Activated T-helper 17 cell treated with anti-CD3 and anti-CD28 coated beads, Interleukin-2, amount 50 U/mL, for 72 hours (primary cell): ENCODE measurements around the gene SLC16A4. TPM values are rescaled to one million over a fixed set of nuclear protein-coding genes. Genes with fewer than 3 reads are reported as not detected.

ENCODE experiments used
- ATAC-seq: fragments of 150-1000 bp; cut with Tn5 transposase; replicated peaks from 2 replicates; pipeline ENCODE4 v1.10.0; 2021; ENCODE audit warnings: mild to moderate bottlenecking, moderate library complexity
- H3K27ac Mint-ChIP-seq: one replicate; pipeline ENCODE4 v1.8.0; 2022; ENCODE audit warnings: mixed read lengths
- H3K27me3 Mint-ChIP-seq: one replicate; pipeline ENCODE4 v1.8.0; 2022; ENCODE audit warnings: mixed read lengths
- H3K36me3 Mint-ChIP-seq: one replicate; pipeline ENCODE4 v1.8.0; 2022; ENCODE audit warnings: low read depth, mild to moderate bottlenecking, mixed read lengths
- H3K4me1 Mint-ChIP-seq: one replicate; pipeline ENCODE4 v1.8.0; 2022; ENCODE audit warnings: mixed read lengths
- H3K4me3 Mint-ChIP-seq: one replicate; pipeline ENCODE4 v1.8.0; 2022; ENCODE audit warnings: mild to moderate bottlenecking, mixed read lengths
- H3K9me3 Mint-ChIP-seq: one replicate; pipeline ENCODE4 v1.8.0; 2022; ENCODE audit warnings: mixed read lengths
- total RNA-seq, 2 donors: library from RNA; stranded (reverse); gene quantifications; one replicate each; pipeline ENCODE4 v1.2.3, GENCODE V29; 2022

Gene SLC16A4
- total RNA-seq, 2 donors from 2014 or later, result 0.19 to 0.58 TPM

DNA sequence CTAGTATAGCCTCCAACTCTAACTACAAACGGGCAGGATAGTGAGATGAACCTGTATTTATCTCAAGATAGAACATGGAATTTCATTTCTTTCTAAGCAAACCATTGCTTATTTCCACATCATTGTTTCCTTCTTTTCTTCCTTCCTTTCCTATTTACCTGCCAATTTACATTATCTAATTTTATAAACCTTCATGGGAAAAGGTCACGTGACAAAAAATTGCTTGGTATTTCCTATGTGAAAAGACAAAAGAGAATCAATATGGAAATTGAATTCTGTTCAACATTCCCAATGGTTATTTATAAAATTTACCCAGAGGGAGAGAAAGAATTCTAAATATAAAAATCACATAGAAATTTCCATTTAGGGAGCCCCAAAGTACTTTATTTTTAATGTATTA lies 74.1 kb downstream of the SLC16A4 start:
- no peak overlapping the region for H3K27ac Mint-ChIP-seq
- H3K4me1 Mint-ChIP-seq, result peaks cover 5% of the 10 kb centered on the region
- no peaks in the 10 kb centered on the region for H3K36me3 Mint-ChIP-seq
- no peaks in the 10 kb centered on the region for H3K27me3 Mint-ChIP-seq
- H3K9me3 Mint-ChIP-seq, result no peaks in the 10 kb centered on the region
- no peak for ATAC-seq
- no peak overlapping the region for H3K4me3 Mint-ChIP-seq

Other genes with a start within 250 kb of the SLC16A4 start
- not detected for gene SLC6A17, start 240.5 kb downstream of the SLC16A4 start, total RNA-seq
- 10 to 100 TPM; 13.4 to 18.9 TPM for gene KCNC4, start 180.7 kb downstream of the SLC16A4 start, total RNA-seq
- 10 to 100 TPM; 61.8 to 86.2 TPM for gene RBM15, start 51.6 kb downstream of the SLC16A4 start, total RNA-seq
- 100 to 1,000 TPM; 150 to 172 TPM for gene LAMTOR5, start 16.7 kb upstream of the SLC16A4 start, total RNA-seq
- not detected for gene PROK1, start 60.1 kb upstream of the SLC16A4 start, total RNA-seq
- not detected for gene KCNA10, start 128.1 kb upstream of the SLC16A4 start, total RNA-seq
- gene KCNA2, start 215.3 kb upstream of the SLC16A4 start, total RNA-seq, result 1 to 10 TPM; 1.6 to 4.7 TPM